Adrenal gland (tissue), 12 donors: ENCODE measurements around the gene ATXN10. TPM values are rescaled to one million over a fixed set of nuclear protein-coding genes. Genes with fewer than 3 reads are reported as not detected.
"Not testable (repeated sequence)": the region's sequence is repeated elsewhere in the genome, so short reads cannot be mapped to it uniquely, and the experiment has no call there.

Experiments
- DNase-seq, 7 donors: peaks; one replicate each; pipeline ENCODE4 v3.0.0-alpha.2; 2019 to 2020
- H3K27ac ChIP-seq, 5 donors: fragments of 200-600 bp; sonication (generic) in 4 of 5; 1 replicate in 3 of 5; 2 replicates in 2 of 5; pipeline versions ENCODE4 v1.5.1 to v1.8.0; 2016 to 2020; ENCODE audit warnings: mild to moderate bottlenecking in 1 of 5
- H3K27me3 ChIP-seq: fragments of 200-600 bp; 2 replicates; pipeline ENCODE4 v1.8.0; 2021
- H3K36me3 ChIP-seq, 2 donors: fragments of 200-600 bp; replicated peaks in 1 of 2; 1 replicate in 1 of 2; 2 replicates in 1 of 2; pipeline versions ENCODE4 v1.5.1 to v1.8.0; 2018 to 2022
- H3K4me1 ChIP-seq, 2 donors: fragments of 200-600 bp; replicated peaks in 1 of 2; 1 replicate in 1 of 2; 2 replicates in 1 of 2; pipeline versions ENCODE4 v1.5.1 to v1.8.0; 2018 to 2021
- H3K4me3 ChIP-seq, 4 donors: fragments of 200-600 bp; sonication (generic) in 3 of 4; one replicate each; pipeline ENCODE4 v1.5.1; 2016 to 2018
- H3K9me3 ChIP-seq, 3 donors: fragments of 200-600 bp; sonication (generic) in 1 of 3; replicated peaks in 1 of 3; 1 replicate in 2 of 3; 2 replicates in 1 of 3; pipeline versions ENCODE4 v1.5.1 to v1.8.0; 2016 to 2021
- CTCF ChIP-seq, 6 experiments: fragments of 450-650 bp in 4 of 6; fragments of 200-600 bp in 2 of 6; sonication (generic) in 1 of 6; IDR thresholded peaks; 1 replicate in 5 of 6; 2 replicates in 1 of 6; pipeline versions ENCODE4 v1.5.1 to v1.8.0; 2016 to 2021; ENCODE audit warnings: antibody characterized with exemption in 6 of 6, mild to moderate bottlenecking in 2 of 6, moderate library complexity in 1 of 6
- POLR2A ChIP-seq, 2 donors: fragments of 450-650 bp; IDR thresholded peaks; one replicate each; pipeline ENCODE4 v1.6.1; 2017; ENCODE audit warnings: antibody characterized with exemption in 2 of 2, mild to moderate bottlenecking in 2 of 2, moderate library complexity in 1 of 2
- WGBS, 4 donors: extraction: QIAGEN DNeasy Blood & Tissue Kit in 2 of 4; methylation state at CpG; one replicate each; pipeline versions ENCODE4 v1.1.5 to v1.1.7; 2013 to 2017; 5-methylcytosine and 5-hydroxymethylcytosine counted together
- intact Hi-C, 2 donors: fragments of 100-400 bp; cut with DNase I; formaldehyde crosslinking; loops; one replicate each; pipeline versions ENCODE4 v1.14.1 to v1.15.0; 2022 to 2023
- polyA plus RNA-seq, 3 donors: library from polyadenylated mRNA; stranded (reverse); fragments of 200-250 nt in 2 of 3; fragments of 350-450 nt in 1 of 3; fragmentation: Illumina TruSeq in 1 of 3; extraction: RNeasy Lipid Tissue Mini Kit (QIAGEN cat#74804) in 1 of 3; gene quantifications; one replicate each; pipeline ENCODE4 v1.2.3, GENCODE V29; 2013 to 2014
- total RNA-seq, 9 donors: library from RNA; depleted of rRNA in 4 of 9; stranded (reverse); fragments of >200 nt in 4 of 9; fragments of 120-200 nt in 1 of 9; fragmentation: NEBNext Ultra II Directional in 1 of 9; extraction: Animal tissue kit (Norgen Biotek cat#: 25700) in 1 of 9; gene quantifications; one replicate each; pipeline versions ENCODE4 v1.1.0 to v1.2.4, GENCODE V29; 2013 to 2023
- donor health status: healthy with polysubstance abuse.
- donor health status: Bipolar disorder and iron deficiency.
- donor health status: DM: yes; HTN: yes; CAD: no.
- donor health status: DM: no; HTN: no; CAD: no.
- donor health status: DM: no; HTN: no; CAD: no.
- donor health status: DM: yes; HTN: yes; CAD: no.

The ATXN10 gene
- total and polyA plus RNA-seq, 12 donors = 21.2 to 306 (median 165) TPM

DNA sequence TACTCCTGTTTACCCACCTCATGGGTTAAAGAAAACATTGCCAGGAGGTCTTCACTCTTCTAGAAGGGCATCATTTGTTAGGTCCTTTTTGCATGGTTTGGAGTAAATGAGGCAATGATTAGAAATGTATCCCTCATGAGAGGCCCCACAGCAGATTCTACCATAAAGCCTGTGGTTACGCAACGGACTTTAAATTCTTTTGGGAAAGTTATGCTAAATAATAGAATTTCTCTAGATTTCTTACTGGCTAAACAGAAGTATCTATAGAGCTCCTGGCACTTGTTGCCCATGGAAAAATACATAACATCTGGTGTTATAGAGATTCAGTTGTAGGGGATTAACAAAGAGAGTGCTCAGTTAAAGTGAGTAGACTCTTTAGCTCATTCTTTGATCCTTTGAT is 15.1 kb upstream of the ATXN10 start:
- intact Hi-C loops = no loop called here
- no peak for DNase-seq
- 87 to 94% (median 92%) methylated on average over 2 of the region's 2 CpGs for WGBS, 4 donors

GRCh38 chr22:45657701-45658100 is 13.9 kb upstream of the ATXN10 start:
- no peak for DNase-seq
- intact Hi-C loops = no loop called here
- Histone ChIP-seq H3K27me3 (no peaks in the 10 kb centered on the region), H3K4me1 (no peaks in the 10 kb centered on the region), H3K27ac (no peak overlapping the region), H3K9me3 (no peaks in the 10 kb centered on the region), H3K36me3 (no peaks in the 10 kb centered on the region), H3K4me3 (no peak overlapping the region)
- TF ChIP-seq POLR2A (IDR thresholded peaks at IDR 0.05) (no peak), CTCF (IDR thresholded peaks at IDR 0.05) (no peak)
- WGBS, 4 donors = 72 to 82% (median 77%) methylated on average over 4 of the region's 4 CpGs

More for the DNA sequence above, 15.1 kb upstream of the ATXN10 start:
- no peaks in the 10 kb centered on the region for H3K27me3 ChIP-seq
- H3K9me3 ChIP-seq = no peaks in the 10 kb centered on the region
- H3K4me1 ChIP-seq = no peaks in the 10 kb centered on the region
- H3K36me3 ChIP-seq = no peaks in the 10 kb centered on the region
- no peak overlapping the region for H3K27ac ChIP-seq
- TF ChIP-seq POLR2A (IDR thresholded peaks at IDR 0.05) = no peak
- TF ChIP-seq CTCF (IDR thresholded peaks at IDR 0.05) = no peak
- no peak overlapping the region for H3K4me3 ChIP-seq

- Histone ChIP-seq H3K36me3 (no peaks in the 10 kb centered on the region), H3K9me3 (no peaks in the 10 kb centered on the region), H3K4me3 (no peak overlapping the region), H3K27ac (no peak overlapping the region), H3K27me3 (no peaks in the 10 kb centered on the region), H3K4me1 (no peaks in the 10 kb centered on the region)
- 50 to 63% (median 55%) methylated on average over 1 of the region's 1 CpG for WGBS, 4 donors
- no peak for DNase-seq
- intact Hi-C loops = no loop called here
- TF ChIP-seq POLR2A (IDR thresholded peaks at IDR 0.05) = no peak
- TF ChIP-seq CTCF (IDR thresholded peaks at IDR 0.05) = no peak
These were observed 7.4 kb upstream of the ATXN10 start for GRCh38 chr22:45664136-45664646.

DNA sequence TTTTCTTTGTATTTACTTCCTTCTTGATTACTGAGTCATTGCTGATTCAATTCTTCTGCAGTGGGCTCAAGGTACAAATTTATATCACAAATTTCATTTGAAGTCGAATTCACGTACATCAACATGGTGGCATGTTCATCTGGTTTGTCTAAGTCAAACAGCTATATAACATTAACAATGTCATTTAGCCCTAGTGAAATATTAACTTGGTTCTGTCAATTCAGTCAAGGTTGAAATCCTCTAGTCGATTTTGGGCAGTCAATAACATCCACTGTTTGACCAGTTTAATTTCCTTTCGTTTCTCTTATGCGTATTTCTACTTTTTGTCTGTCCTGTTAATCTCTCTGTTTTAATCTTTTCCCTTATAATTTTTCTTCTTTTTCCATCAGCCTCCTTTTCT is 4.1 kb upstream of the ATXN10 start:
- intact Hi-C loops = no loop called here
- Histone ChIP-seq H3K27ac (no peak overlapping the region), H3K4me1 (peaks cover under 1 to 3% of the 10 kb centered on the region in 2 donors), H3K36me3 (no peaks in the 10 kb centered on the region), H3K9me3 (no peaks in the 10 kb centered on the region), H3K4me3 (no peak overlapping the region), H3K27me3 (no peaks in the 10 kb centered on the region)
- no peak for DNase-seq
- WGBS, 4 donors = 75 to 87% (median 82%) methylated on average over 5 of the region's 5 CpGs
- TF ChIP-seq CTCF (IDR thresholded peaks at IDR 0.05) = no peak
- TF ChIP-seq POLR2A (IDR thresholded peaks at IDR 0.05) = no peak

- intact Hi-C loops, H3K9me3 ChIP-seq, H3K27me3 ChIP-seq, DNase-seq, H3K36me3 ChIP-seq, H3K4me3 ChIP-seq, H3K27ac ChIP-seq: not testable (repeated sequence)
- 89 to 93% (median 91%) methylated on average over 2 of the region's 2 CpGs for WGBS, 4 donors
- H3K4me1 ChIP-seq = peaks cover 9 to 18% of the 10 kb centered on the region in 2 donors
These were observed 1.3 kb upstream of the ATXN10 start for GRCh38 chr22:45670363-45670762.
